GM06990 (cell line): ENCODE measurements around the gene PLPP3.

Experiments
- DNase-seq: peaks from one replicate; pipeline ENCODE4 v3.0.0-alpha.2; 2011; ENCODE audit not compliant: insufficient read length; ENCODE audit errors: extremely low read depth
- H3K27me3 ChIP-seq: replicated peaks from 2 replicates; pipeline ENCODE4 v1.6.0; 2011; ENCODE audit warnings: low read length; ENCODE audit not compliant: control insufficient read depth, insufficient read depth
- H3K36me3 ChIP-seq: 2 replicates; pipeline ENCODE4 v1.5.1; 2011; ENCODE audit warnings: low read length; ENCODE audit not compliant: control insufficient read depth, insufficient read depth
- H3K4me3 ChIP-seq: replicated peaks from 2 replicates; pipeline ENCODE4 v1.5.1; 2011; ENCODE audit warnings: low read depth, mild to moderate bottlenecking, control low read depth, low read length
- CTCF ChIP-seq: IDR thresholded peaks from 2 replicates; pipeline ENCODE4 v1.5.1; 2011; ENCODE audit warnings: low read length, control low read depth, mild to moderate bottlenecking, inconsistent platforms; ENCODE audit not compliant: insufficient read depth, poor library complexity, severe bottlenecking

PLPP3 gene

DNA sequence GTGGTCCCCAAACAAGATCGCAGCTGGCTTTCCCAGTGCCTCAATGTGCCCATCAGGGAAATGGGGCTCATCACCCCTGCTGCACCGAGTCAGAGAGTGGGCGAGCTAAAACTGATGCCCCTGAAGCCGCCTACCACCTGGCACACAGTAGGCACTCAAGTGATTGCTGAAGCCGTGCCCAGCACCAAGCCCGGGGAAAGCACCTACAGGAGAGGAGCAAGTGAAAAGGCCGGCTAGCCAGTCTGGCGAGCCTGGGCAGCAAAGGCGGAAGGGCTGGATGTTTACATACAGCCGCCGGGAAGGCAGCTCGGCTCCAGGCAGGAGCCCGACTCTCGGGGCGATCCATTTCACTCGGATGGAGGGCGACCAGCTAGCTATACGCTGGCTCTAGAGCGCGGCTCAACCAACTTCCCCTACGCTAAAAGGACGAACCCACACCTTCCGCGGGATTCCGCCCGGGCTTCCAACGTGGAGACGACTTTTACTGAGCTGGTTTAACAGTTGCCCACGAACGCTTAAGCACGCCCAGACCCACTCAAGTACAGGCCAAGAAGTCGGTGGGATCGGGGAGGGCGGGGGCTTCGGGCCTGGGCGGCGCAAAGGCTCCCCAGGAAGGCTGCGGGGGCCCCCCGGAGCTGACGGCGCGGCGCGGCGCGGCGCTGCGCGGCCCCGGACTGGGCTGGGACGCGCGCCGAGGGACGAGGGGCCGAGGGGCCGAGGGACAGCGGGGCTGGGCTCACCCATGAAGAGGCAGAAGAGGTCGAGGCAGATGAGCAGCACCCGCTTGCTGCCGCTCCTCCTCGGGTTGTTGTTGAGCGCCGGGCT lies 1.0 kb downstream of the PLPP3 start:
- Histone ChIP-seq H3K4me3 (peak overlapping the region; percentile 63), H3K36me3 (no peaks in the 10 kb centered on the region), H3K27me3 (peaks cover 2% of the 10 kb centered on the region)
- peak; percentile 70 for DNase-seq
- TF ChIP-seq CTCF = no peak

DNA sequence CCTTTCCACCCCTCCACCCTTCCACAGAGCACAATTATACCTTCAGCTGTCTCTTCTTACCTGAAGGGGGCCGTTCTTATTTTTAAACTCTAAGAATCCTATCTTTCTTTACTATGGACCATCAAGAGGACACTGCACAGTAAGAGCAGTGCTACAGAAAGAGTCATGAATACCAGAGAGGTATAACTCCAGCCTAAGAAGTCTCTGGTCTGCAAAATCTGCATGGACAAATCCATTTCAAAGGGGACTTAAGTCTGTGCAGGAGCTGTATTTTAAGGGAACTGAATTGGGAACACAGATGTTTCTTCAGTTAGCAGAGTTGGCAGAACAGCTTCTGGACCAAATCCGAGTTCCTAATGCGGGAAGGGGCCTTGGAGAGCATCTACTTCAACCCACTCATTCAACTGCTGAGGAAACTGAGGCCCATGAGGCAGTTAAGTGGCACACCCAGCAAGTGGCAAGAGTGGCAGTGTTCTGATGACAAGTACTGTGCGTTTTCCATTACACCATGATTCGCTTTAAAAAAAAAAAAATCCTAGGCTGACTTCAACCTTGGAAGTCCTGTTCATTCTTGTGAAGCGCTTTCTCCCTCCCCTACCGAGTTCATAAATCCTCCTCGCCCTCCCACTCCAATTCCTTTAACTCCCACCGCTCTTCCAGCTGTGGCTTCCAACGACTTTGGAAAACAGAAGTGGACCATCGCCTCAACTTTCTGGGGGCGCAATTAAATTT lies 1.8 kb downstream of the PLPP3 start:
- no peak for TF ChIP-seq CTCF

DNA sequence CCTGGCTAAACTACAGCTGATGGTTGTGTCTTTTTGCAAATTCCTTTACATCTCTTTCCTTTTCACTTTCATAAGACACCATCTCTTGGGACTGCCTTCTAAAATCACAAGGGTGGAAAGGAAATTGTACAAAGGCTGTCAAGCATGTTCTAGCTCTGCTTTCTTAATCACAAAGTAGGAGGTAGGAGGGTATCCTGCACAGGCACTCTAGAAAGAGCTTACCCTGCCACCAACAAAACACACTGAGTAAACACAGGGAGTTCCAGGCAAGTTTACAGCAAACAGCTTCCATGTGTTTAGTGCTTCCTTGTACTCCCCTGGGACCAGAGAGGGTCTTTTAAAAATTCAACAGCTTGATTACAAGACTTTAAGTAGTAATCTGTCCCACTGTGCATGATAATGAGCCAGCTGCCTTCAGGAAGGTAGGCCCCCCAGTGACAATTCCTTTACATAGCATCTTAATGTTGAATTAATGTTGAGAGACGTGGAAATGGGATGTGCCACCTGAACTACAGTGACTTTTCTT lies 2.4 kb downstream of the PLPP3 start:
- H3K27me3 ChIP-seq = peaks cover 2% of the 10 kb centered on the region
- no peak for DNase-seq
- no peak overlapping the region for H3K4me3 ChIP-seq
- no peaks in the 10 kb centered on the region for H3K36me3 ChIP-seq
- peak; percentile 16 for TF ChIP-seq CTCF

More for the DNA sequence above, 1.8 kb downstream of the PLPP3 start:
- Histone ChIP-seq H3K36me3 (no peaks in the 10 kb centered on the region), H3K27me3 (peaks cover 2% of the 10 kb centered on the region), H3K4me3 (peak overlapping the region; percentile 63; the same call in 1 of the 2 replicates)
- DNase-seq = no peak

- TF ChIP-seq CTCF = no peak
- H3K36me3 ChIP-seq = no peaks in the 10 kb centered on the region
- H3K4me3 ChIP-seq = no peak overlapping the region
Observed at GRCh38 chr1:56575865-56576264, 3.5 kb downstream of the PLPP3 start.

GRCh38 chr1:56574794-56575193 lies 4.6 kb downstream of the PLPP3 start:
- no peaks in the 10 kb centered on the region for H3K36me3 ChIP-seq
- DNase-seq = no peak
- peaks cover 2% of the 10 kb centered on the region for H3K27me3 ChIP-seq
- no peak for TF ChIP-seq CTCF
- no peak overlapping the region for H3K4me3 ChIP-seq

More at GRCh38 chr1:56575865-56576264, 3.5 kb downstream of the PLPP3 start:
- DNase-seq = no peak
- peaks cover 2% of the 10 kb centered on the region for H3K27me3 ChIP-seq
